IPS-18a (cell line): Measurements from ENCODE around the gene GNB1L.

Source experiments
- H3K27ac ChIP-seq: one replicate; pipeline ENCODE4 v1.5.1; 2013; ENCODE audit warnings: low read length
- H3K27me3 ChIP-seq: one replicate; pipeline ENCODE4 v1.6.1; 2013; ENCODE audit warnings: mild to moderate bottlenecking, low read length; ENCODE audit not compliant: control insufficient read depth, insufficient read depth
- H3K36me3 ChIP-seq: one replicate; pipeline ENCODE4 v1.6.1; 2013; ENCODE audit warnings: low read depth, low read length; ENCODE audit not compliant: control insufficient read depth
- H3K4me1 ChIP-seq: one replicate; pipeline ENCODE4 v1.6.1; 2013; ENCODE audit warnings: low read depth, low read length; ENCODE audit not compliant: control insufficient read depth
- H3K4me3 ChIP-seq: one replicate; pipeline ENCODE4 v1.5.1; 2013; ENCODE audit warnings: low read length
- H3K9ac ChIP-seq: one replicate; pipeline ENCODE4 v1.6.1; 2013; ENCODE audit warnings: mild to moderate bottlenecking, low read length, moderate library complexity
- H3K9me3 ChIP-seq: one replicate; pipeline ENCODE4 v1.6.1; 2013; ENCODE audit warnings: low read depth, low read length; ENCODE audit not compliant: control insufficient read depth

Gene GNB1L

DNA sequence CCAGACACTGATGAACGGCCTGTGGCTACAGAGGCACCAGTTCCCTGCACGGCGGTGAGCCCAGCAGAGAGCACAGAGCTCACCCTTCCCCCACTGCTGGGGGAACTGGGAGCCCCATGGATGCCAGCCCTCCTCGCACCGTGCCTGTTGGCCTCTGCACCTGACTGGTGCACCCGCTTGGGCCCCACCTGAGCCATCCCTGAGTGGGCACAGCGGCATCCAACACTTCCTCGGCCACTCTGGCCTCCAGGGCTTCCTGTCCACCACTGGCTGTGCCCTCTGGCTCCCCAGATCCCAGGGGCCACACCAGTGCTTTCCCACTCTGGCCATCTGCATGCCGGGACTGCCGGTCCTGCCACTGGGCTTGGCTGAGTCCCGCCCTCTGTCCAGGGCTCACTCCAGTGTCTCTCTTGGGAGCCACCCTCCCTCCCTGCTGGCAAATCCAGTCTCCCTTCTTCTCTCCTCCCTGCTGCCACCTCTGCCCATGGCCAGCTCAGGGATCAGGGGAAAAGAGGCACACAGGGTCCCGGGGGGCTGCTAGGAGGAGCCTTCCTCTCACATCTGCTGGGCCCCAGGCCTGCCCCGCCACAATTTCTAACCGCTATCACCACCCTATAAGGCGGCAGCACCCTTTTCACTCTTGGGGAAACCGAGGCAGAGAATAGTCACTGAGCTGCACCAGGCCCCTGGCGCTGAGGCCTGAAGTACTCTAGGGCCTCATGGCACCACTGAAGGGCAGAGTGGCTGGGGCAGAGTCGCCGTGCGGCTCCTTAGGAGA is 33.0 kb downstream of the GNB1L start:
- H3K9me3 ChIP-seq: no peaks in the 10 kb centered on the region
- H3K9ac ChIP-seq: no peak overlapping the region
- H3K4me1 ChIP-seq: no peaks in the 10 kb centered on the region
- H3K36me3 ChIP-seq: no peaks in the 10 kb centered on the region
- H3K4me3 ChIP-seq: no peak overlapping the region
- H3K27me3 ChIP-seq: no peaks in the 10 kb centered on the region
- no peak overlapping the region for H3K27ac ChIP-seq

DNA sequence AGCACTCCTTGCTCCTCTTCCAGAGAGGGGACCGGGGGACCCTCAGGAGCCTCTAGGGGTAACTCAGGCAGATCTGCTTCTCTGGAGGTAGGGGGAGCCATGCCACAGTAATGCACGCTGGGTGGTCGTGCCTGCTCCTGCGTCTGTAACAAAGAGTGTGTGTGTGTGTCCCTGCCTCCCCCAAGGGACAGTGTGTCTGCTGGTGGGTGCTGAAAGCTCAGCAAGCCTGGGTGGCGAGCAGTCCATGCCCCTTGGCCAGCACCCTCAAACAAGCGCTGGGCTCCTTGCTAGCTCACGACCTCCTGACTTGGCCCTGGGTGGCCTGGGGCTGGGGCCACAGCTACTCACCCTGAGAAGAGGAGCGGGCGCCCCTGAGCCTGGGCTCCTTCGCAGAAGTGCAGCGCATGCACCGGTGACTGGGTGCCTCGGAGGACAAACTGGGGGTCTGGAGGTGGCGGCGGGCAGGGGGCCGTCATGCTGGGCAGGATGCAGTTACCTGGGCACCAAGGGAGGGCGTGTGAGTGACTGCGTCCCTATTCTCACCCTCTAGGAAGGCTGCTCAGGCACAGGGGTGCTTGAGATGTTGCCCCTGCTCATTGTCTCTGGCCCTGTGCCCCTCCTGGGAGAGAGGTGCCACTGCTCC is 33.7 kb downstream of the GNB1L start:
- no peaks in the 10 kb centered on the region for H3K9me3 ChIP-seq
- H3K9ac ChIP-seq: no peak overlapping the region
- H3K4me3 ChIP-seq: no peak overlapping the region
- no peaks in the 10 kb centered on the region for H3K4me1 ChIP-seq
- no peak overlapping the region for H3K27ac ChIP-seq
- H3K27me3 ChIP-seq: no peaks in the 10 kb centered on the region
- H3K36me3 ChIP-seq: no peaks in the 10 kb centered on the region

DNA sequence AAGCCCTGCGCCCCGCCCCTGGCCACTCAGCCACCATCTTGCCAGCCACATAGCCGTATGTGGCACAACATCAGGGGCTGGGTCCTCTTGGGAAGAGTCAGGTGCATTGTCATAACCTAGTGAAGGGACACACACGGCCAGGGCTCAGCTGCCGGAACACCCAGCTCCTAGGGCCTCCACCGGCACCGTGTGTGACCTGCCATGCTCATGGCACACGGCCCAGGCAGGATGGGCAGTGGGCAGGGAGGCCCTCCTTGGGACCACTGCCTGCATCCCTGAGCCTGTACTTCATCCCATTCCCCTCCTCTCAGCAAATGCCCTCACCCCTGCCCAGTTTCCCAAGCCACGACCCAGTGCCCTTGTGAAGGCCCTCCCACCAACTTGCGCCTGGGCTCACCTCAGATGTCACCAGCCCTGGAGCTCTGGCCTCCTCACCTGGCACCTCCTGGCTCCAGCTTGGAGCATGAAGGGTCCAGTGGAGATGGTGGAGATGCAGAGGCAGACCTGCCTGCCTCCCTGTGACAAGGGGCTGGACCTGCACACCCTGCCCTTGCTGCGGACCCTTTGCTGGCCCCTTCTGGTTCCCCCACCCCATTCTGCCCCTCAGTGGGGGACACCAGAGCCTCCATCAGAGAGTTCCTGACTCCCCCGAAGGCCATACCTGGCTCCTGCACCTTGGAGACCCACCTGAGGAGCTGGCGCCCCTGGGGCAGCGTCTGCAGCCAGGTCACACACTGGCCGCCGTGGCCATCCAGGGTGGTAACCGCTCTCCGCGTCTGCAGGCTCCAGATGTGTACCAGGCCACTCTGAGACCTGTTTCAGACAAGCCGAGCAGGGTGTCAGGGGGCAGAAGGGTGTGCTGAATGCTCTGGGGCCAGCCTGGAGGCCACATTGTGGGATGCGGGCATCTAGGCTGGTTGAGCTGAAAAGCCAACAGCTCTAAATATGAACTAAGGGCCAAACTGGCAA is 34.5 kb downstream of the GNB1L start:
- H3K4me3 ChIP-seq: no peak overlapping the region
- no peak overlapping the region for H3K9ac ChIP-seq

DNA sequence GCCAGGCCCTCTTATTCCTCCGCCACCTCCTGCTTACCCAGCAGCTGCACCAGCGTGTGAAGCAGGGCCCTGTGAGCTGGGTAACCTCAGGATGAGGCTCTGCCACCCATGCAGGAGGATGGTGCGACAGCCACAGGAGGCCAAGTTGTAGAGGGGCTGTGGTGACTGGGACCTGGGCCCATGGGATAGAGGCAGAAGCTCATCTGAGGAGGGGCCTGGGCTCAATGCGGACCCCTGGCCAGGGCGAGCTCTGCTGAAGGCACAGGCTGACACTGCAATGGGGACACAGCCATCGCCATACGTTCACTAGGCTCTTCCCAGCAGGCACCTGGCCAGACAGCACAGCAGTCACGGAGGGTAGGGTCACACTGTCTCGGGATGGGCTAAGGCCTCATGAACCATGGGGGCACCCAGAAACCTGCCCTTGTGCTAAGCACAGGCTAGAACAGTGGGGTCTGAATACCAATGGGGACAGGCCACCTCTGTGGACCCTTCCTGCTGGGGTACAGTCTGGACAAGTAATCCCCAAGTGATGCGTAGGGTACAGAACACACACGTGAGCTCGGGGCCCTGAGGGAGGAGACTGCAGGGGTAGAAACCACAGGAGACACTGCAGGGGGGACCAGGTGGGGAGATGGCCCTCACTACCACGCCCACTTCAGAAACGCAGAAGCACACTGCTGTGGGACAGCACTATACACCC is 35.3 kb downstream of the GNB1L start:
- Histone ChIP-seq H3K27me3 (no peaks in the 10 kb centered on the region), H3K4me3 (no peak overlapping the region), H3K36me3 (no peaks in the 10 kb centered on the region), H3K27ac (no peak overlapping the region), H3K9ac (no peak overlapping the region), H3K9me3 (no peaks in the 10 kb centered on the region), H3K4me1 (no peaks in the 10 kb centered on the region)

More for the DNA sequence above, 34.5 kb downstream of the GNB1L start:
- Histone ChIP-seq H3K27me3 (no peaks in the 10 kb centered on the region), H3K36me3 (no peaks in the 10 kb centered on the region), H3K27ac (no peak overlapping the region), H3K9me3 (no peaks in the 10 kb centered on the region), H3K4me1 (no peaks in the 10 kb centered on the region)

DNA sequence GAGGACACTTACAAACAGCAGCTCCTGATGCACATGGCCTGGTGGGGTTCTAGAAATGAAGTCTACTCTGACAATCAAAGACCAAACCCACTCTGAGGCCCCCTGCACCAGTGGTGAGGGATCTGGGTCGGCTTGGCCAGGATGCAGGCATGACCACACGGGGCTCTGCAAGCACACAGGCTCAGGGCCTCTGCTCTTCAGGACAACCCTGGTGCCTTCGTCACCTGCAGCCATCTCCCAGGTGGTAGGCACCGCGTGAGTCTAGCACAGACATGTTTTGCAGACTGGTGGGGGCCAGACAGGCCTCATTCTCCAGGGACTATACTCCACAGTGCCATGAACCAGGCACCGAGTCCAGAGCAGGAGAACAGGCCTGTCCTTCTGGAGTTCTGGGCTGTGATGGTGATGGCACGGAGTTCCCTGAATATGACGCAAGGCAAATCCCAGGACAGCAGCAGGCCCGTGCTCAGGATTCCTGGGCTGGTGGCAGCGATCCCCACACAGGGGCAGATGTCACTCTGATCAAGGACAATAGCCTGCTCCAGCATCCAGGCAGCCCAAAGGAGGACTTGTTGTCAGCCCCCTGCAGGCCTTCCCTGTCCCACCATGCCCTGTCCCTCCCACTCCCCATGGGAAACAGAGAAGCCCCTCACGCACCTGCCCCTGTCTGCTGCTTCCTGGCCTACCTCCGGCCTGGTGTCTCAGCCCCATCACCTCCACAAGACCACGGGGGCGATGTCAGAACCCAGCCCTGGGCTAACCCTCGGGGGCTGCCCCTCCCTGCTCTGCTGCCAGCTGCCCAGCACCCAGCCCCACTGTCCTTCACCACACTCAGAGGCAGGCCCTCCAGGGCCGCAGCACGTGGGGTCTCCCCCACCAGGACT is 36.1 kb downstream of the GNB1L start:
- Histone ChIP-seq H3K27ac (no peak overlapping the region), H3K4me1 (no peaks in the 10 kb centered on the region), H3K9ac (no peak overlapping the region), H3K9me3 (no peaks in the 10 kb centered on the region), H3K4me3 (no peak overlapping the region), H3K27me3 (no peaks in the 10 kb centered on the region), H3K36me3 (no peaks in the 10 kb centered on the region)

DNA sequence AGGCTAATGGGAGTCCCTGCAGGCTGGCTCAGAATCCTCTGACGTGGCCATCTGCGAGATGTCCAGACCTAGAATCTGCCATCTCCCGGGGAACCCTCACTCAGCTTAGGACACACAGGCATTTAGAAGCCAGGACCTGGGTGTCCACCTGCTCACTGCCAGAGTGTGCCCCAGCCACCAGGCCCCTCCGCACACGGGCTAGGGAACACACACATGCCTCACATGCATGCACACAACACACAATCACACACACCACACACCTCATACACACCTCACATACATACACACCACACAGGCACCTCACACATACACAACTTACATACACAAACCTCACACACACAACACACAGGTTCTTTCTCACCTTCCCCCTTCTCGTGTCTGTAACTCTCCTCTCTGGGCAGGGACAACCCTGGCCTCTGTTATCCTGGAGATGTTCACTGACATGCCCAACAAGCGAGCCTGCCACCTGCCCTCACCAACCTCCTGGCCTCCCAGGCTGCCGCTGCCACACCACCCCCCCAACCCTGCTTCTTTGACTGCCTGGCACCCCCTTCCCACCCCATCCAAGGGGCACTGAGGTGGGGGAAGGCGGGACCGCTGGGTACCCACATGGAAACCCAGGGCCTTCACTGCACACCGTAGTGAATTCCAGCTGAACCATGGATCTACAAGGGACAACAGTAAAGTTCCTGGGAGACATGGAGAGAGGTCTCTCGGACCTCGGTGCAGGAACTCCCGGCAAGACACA is 38.1 kb downstream of the GNB1L start:
- no peaks in the 10 kb centered on the region for H3K27me3 ChIP-seq
- H3K4me3 ChIP-seq: no peak overlapping the region
- no peaks in the 10 kb centered on the region for H3K9me3 ChIP-seq
- H3K9ac ChIP-seq: no peak overlapping the region
- no peaks in the 10 kb centered on the region for H3K36me3 ChIP-seq
- H3K27ac ChIP-seq: no peak overlapping the region
- no peaks in the 10 kb centered on the region for H3K4me1 ChIP-seq

DNA sequence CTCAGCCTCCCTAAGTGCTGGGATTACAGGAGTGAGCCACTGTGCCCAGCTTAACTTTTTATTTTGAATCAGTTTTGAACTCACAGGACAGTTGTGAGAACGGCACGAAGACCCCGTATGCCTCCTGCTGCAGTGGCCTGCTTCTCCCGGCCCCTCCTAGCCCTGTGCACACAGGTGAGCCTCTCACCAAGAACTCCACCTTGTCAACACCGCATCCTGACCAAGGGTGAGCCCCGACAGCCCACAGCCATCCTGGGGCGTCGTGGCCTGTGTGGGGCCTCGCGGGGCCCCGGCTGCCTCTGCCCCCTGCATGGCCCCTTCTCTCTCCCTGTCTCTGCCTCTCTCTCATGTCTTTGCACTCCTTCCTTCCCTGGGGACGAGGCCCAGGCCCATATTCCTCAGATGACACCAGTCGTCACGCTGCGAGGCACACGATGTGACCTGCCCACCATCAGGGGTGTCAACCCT is 38.8 kb downstream of the GNB1L start:
- H3K27me3 ChIP-seq: no peaks in the 10 kb centered on the region
- H3K4me3 ChIP-seq: no peak overlapping the region
- H3K36me3 ChIP-seq: no peaks in the 10 kb centered on the region
- no peaks in the 10 kb centered on the region for H3K9me3 ChIP-seq
- no peak overlapping the region for H3K9ac ChIP-seq
- H3K27ac ChIP-seq: no peak overlapping the region
- H3K4me1 ChIP-seq: no peaks in the 10 kb centered on the region

DNA sequence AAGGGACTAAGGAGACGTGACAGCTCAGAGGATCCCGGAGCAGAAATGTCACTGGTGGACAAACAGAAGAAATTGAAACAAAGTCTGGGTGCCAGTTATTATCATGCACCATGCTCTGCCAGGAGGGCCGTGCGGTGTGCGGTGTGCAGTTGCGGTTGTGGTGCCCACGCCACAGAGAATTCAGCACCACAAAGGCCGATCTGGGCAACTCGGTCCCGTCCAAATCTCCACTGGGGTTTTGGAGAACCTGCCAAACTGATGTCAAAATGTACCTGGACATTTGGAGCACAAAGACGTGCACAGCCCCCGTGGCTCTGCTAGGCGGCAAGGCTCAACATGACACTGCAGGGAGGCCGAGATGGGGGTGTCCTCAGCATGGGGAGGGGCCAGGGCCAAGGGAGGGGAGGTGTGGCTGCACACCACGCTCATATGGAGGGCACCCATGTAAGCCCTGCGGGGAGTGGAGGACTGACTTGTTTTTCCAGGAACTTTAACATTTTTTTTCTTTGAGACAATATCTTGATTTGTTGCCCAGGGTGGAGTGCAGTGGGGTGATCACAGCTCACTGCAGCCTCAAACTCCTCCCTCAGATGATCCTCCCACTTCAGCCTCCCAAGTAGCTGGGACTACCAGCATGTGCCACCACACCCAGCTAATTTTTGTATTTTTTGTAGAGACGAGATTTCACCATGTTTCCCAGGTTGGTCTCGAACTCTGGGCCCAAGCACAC is 39.4 kb downstream of the GNB1L start:
- Histone ChIP-seq H3K9me3 (no peaks in the 10 kb centered on the region), H3K4me3 (no peak overlapping the region), H3K27me3 (no peaks in the 10 kb centered on the region), H3K9ac (no peak overlapping the region), H3K4me1 (no peaks in the 10 kb centered on the region), H3K36me3 (no peaks in the 10 kb centered on the region), H3K27ac (no peak overlapping the region)

DNA sequence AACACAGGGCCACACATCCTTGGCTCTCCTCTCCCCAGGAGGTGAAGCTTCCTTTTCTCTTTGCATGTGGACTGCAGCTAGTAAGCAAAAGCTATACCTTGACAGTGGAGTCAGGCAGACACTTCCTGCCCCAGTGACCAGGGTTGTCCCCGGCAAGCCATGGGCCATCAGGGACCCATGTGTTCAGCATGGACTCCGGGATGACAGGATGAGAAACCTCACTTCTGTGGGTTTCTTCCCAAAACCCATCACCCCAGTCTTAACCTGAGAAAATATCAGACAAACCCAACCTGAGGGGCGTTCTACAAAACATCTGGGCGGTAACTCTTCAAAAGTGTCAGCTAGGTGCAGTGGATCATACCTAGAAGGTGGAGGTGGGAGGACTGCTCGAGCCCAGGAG is 40.2 kb downstream of the GNB1L start:
- no peaks in the 10 kb centered on the region for H3K36me3 ChIP-seq
- H3K9ac ChIP-seq: no peak overlapping the region
- H3K9me3 ChIP-seq: no peaks in the 10 kb centered on the region
- no peaks in the 10 kb centered on the region for H3K4me1 ChIP-seq
- H3K27me3 ChIP-seq: no peaks in the 10 kb centered on the region
- no peak overlapping the region for H3K4me3 ChIP-seq
- H3K27ac ChIP-seq: no peak overlapping the region
